AG04450 (cell line): ENCODE data around the gene SLC25A13. TPM values are rescaled to one million over a fixed set of nuclear protein-coding genes. Genes with fewer than 3 reads are reported as not detected.

ENCODE experiments used
- CTCF ChIA-PET: fragments of 300-600, 350-600 bp; formaldehyde crosslinking; extraction: SDS; loops from one replicate; lab custom pipeline; 2022; ENCODE audit warnings: antibody characterized with exemption, inconsistent platforms; lab: Charles Lee
- POLR2A ChIA-PET: fragments of 350-600 bp; formaldehyde crosslinking; extraction: SDS; loops from one replicate; lab custom pipeline; 2021; ENCODE audit warnings: antibody characterized with exemption, inconsistent platforms; lab: Yijun Ruan, JAX
- DNase-seq: peaks from one replicate; pipeline ENCODE4 v3.0.0-alpha.2; 2011; ENCODE audit warnings: low read depth, low spot score
- H3K27ac ChIP-seq: one replicate; pipeline ENCODE4 v1.5.1; 2012; ENCODE audit warnings: low read depth, low read length, control low read depth
- H3K27me3 ChIP-seq: one replicate; pipeline ENCODE4 v1.6.0; 2012; ENCODE audit warnings: low read length; ENCODE audit not compliant: control insufficient read depth, insufficient read depth
- H3K4me3 ChIP-seq: 2 replicates; pipeline ENCODE4 v1.5.1; 2011; ENCODE audit warnings: mild to moderate bottlenecking, low read depth, low read length, control low read depth
- H3K9me3 ChIP-seq: 2 replicates; pipeline ENCODE4 v1.5.1; 2012; ENCODE audit warnings: low read length; ENCODE audit not compliant: control insufficient read depth, insufficient read depth
- CTCF ChIP-seq: IDR thresholded peaks from 2 replicates; pipeline ENCODE4 v1.5.1; 2011; ENCODE audit warnings: low read depth, low read length, control low read depth, inconsistent platforms
- polyA plus RNA-seq: library from polyadenylated mRNA; depleted of rRNA; stranded (reverse); fragments of >200 nt; gene quantifications from 2 replicates; pipeline ENCODE4 v1.2.3, GENCODE V29; 2011

The SLC25A13 gene
- polyA plus RNA-seq, 1 experiment: 17.3 TPM

GRCh38 chr7:96126382-96126781, 195.5 kb downstream of the SLC25A13 start:
- DNase-seq: no peak
- Histone ChIP-seq H3K27me3 (no peaks in the 10 kb centered on the region), H3K27ac (no peak overlapping the region), H3K4me3 (no peak overlapping the region), H3K9me3 (no peaks in the 10 kb centered on the region)
- TF ChIP-seq CTCF: no peak
- POLR2A ChIA-PET: no interaction called here
- CTCF ChIA-PET: interaction anchor here (1.1 kb wide), 1 partner anchor 436 kb away, joined by 3 read pairs; no protein-coding TSS in a partner anchor

- Histone ChIP-seq H3K27me3 (no peaks in the 10 kb centered on the region), H3K4me3 (no peak overlapping the region), H3K27ac (no peak overlapping the region), H3K9me3 (no peaks in the 10 kb centered on the region)
- ChIA-PET POLR2A (no interaction called here), CTCF (no interaction called here)
- no peak for DNase-seq
- TF ChIP-seq CTCF: no peak
Observed at GRCh38 chr7:96122746-96123145, 199.2 kb downstream of the SLC25A13 start.

GRCh38 chr7:96121752-96122151, 200.1 kb downstream of the SLC25A13 start:
- no peak overlapping the region for H3K4me3 ChIP-seq
- no peaks in the 10 kb centered on the region for H3K27me3 ChIP-seq
- no peak overlapping the region for H3K27ac ChIP-seq
- no peak for DNase-seq
- POLR2A ChIA-PET: no interaction called here
- CTCF ChIA-PET: no interaction called here
- no peaks in the 10 kb centered on the region for H3K9me3 ChIP-seq
- TF ChIP-seq CTCF: no peak

- ChIA-PET CTCF (no interaction called here), POLR2A (no interaction called here)
- H3K27me3 ChIP-seq: no peaks in the 10 kb centered on the region
- H3K27ac ChIP-seq: no peak overlapping the region
- H3K9me3 ChIP-seq: no peaks in the 10 kb centered on the region
- TF ChIP-seq CTCF: no peak
- no peak overlapping the region for H3K4me3 ChIP-seq
- no peak for DNase-seq
Observed at GRCh38 chr7:96120445-96121225, 201.3 kb downstream of the SLC25A13 start.

GRCh38 chr7:96118449-96119001, 203.4 kb downstream of the SLC25A13 start:
- H3K27me3 ChIP-seq: no peaks in the 10 kb centered on the region
- ChIA-PET POLR2A (interaction anchor here (0.7 kb wide), 1 partner anchor 95 kb away, joined by 4 read pairs; no protein-coding TSS in a partner anchor), CTCF (no interaction called here)
- no peak overlapping the region for H3K27ac ChIP-seq
- no peak for TF ChIP-seq CTCF
- no peaks in the 10 kb centered on the region for H3K9me3 ChIP-seq
- DNase-seq: no peak
- no peak overlapping the region for H3K4me3 ChIP-seq
